HepG2 (cell line): ENCODE data around the gene PEA15. TPM values are rescaled to one million over a fixed set of nuclear protein-coding genes. Genes with fewer than 3 reads are reported as not detected.

ENCODE experiments used
- CREB1 ChIP-seq, 2 experiments: fragments of 450-650 bp in 1 of 2; IDR thresholded peaks; 2 replicates each; pipeline ENCODE4 v1.6.1; 2016 to 2017; ENCODE audit warnings: control low read depth in 1 of 2, mild to moderate bottlenecking in 1 of 2, missing compliant biosample characterization in 1 of 2, missing genetic modification characterization in 1 of 2
- FOXO1 ChIP-seq: sonication (generic); formaldehyde crosslinking; IDR thresholded peaks from 2 replicates; pipeline ENCODE4 v1.4.0; 2020; ENCODE audit warnings: missing genetic modification reagents
- FOXP1 ChIP-seq, 2 experiments: fragments of 450-650 bp in 1 of 2; IDR thresholded peaks; 2 replicates each; pipeline ENCODE4 v1.6.1; 2017 to 2018; ENCODE audit warnings: antibody characterized with exemption in 1 of 2
- GLMP ChIP-seq: sonication (generic); formaldehyde crosslinking; IDR thresholded peaks from 2 replicates; pipeline ENCODE4 v1.9.0; 2021; ENCODE audit warnings: missing genetic modification reagents, mild to moderate bottlenecking, borderline replicate concordance
- MAZ ChIP-seq, 2 experiments: sonication (generic) in 1 of 2; formaldehyde crosslinking in 1 of 2; IDR thresholded peaks; 2 replicates each; pipeline versions ENCODE4 v1.5.0 to v1.6.1; 2012 to 2020; ENCODE audit warnings: low read depth in 2 of 2, mild to moderate bottlenecking in 2 of 2, borderline replicate concordance in 1 of 2, improper control_type of control experiment in 1 of 2, low read length in 1 of 2, missing genetic modification reagents in 1 of 2, moderate library complexity in 1 of 2
- MED1 ChIP-seq: sonication (generic); formaldehyde crosslinking; IDR thresholded peaks from 2 replicates; pipeline ENCODE4 v1.4.0; 2020; ENCODE audit warnings: missing genetic modification reagents
- NR2F6 ChIP-seq, 2 experiments: IDR thresholded peaks; 2 replicates each; pipeline ENCODE4 v1.6.1; 2016; ENCODE audit warnings: antibody characterized with exemption in 1 of 2, mild to moderate bottlenecking in 1 of 2
- PAX8 ChIP-seq: sonication (generic); formaldehyde crosslinking; IDR thresholded peaks from 2 replicates; pipeline ENCODE4 v1.8.0; 2022; ENCODE audit warnings: mild to moderate bottlenecking, missing genetic modification reagents, borderline replicate concordance
- SIN3A ChIP-seq: IDR thresholded peaks from 2 replicates; pipeline ENCODE4 v1.6.1; 2011; ENCODE audit warnings: low read depth, mild to moderate bottlenecking, control low read depth, low read length, borderline replicate concordance
- SOX6 ChIP-seq, 2 experiments: fragments of 450-650 bp in 1 of 2; sonication (generic) in 1 of 2; formaldehyde crosslinking in 1 of 2; IDR thresholded peaks; 2 replicates each; pipeline versions ENCODE4 v1.4.0 to v1.6.1; 2017 to 2020; ENCODE audit warnings: antibody characterized with exemption in 1 of 2, mild to moderate bottlenecking in 1 of 2, missing genetic modification reagents in 1 of 2
- ZNF710 ChIP-seq: sonication (generic); formaldehyde crosslinking; IDR thresholded peaks from 2 replicates; pipeline ENCODE4 v1.5.0; 2020; ENCODE audit warnings: mild to moderate bottlenecking, missing genetic modification reagents, borderline replicate concordance
- polyA plus RNA-seq, 8 experiments: library from polyadenylated mRNA; depleted of rRNA in 3 of 8; stranded (reverse) in 7 of 8; unstranded in 1 of 8; fragments of >200 nt; fragmentation: Illumina TruSeq in 4 of 8; extraction: Trizol in 4 of 8; gene quantifications; 2 replicates each; pipeline versions ENCODE4 v1.2.1 to v1.2.3, GENCODE V29; 2011 to 2016; ENCODE audit warnings: low read depth in 4 of 8, missing spikeins in 1 of 8, mixed read lengths in 1 of 8; ENCODE audit not compliant: insufficient read depth in 1 of 8
- total RNA-seq, 5 experiments: library from RNA; depleted of rRNA; stranded (reverse); fragments of >200 nt; fragmentation: Illumina TruSeq; extraction: Trizol; gene quantifications; 2 replicates each; pipeline ENCODE4 v1.2.3, GENCODE V29; 2016; ENCODE audit warnings: low read depth in 1 of 5

Gene PEA15
- total and polyA plus RNA-seq, 2 of the 13 experiments (the other 11 are each of a cell fraction or from before 2014, with no cell fraction given), result 12.1 to 35.2 TPM

DNA sequence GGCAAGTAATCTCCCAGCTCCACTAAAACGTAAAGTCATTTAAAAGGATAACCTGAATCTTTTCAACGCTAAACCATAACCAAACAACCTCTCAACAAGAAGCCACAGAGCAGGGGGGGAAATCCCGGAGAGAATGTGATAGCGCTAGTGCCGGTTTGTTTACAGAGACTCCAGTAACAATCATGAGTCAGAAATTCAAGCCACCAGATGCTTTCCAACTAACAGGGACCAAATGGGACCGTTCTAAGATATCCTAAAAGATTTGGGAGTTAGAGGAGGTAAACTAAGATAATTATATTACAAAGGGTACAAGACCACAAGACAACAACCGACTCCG is 56.3 kb downstream of the PEA15 start (continued):
- TF ChIP-seq SOX6 (IDR thresholded peaks at IDR 0.05), result no peak
- no peak for TF ChIP-seq SOX6 (CRISPR knock-in tag; IDR thresholded peaks at IDR 0.05)
- peak; percentile 28; the same call in 1 of the 2 replicates for TF ChIP-seq MAZ (IDR thresholded peaks at IDR 0.05; ENCODE audit: borderline replicate concordance, low read depth, low read length)
- TF ChIP-seq MAZ (CRISPR knock-in tag; IDR thresholded peaks at IDR 0.05; ENCODE audit: low read depth), result no peak
- TF ChIP-seq FOXO1, result no peak
- 0 out of 2 replicates have a peak, but pooled peaks have one; percentile 35 for TF ChIP-seq SIN3A
- TF ChIP-seq NR2F6 (IDR thresholded peaks at IDR 0.05), result 0 out of 2 replicates have a peak, but pooled peaks have one; percentile 10
- TF ChIP-seq NR2F6 (CRISPR knock-in tag; IDR thresholded peaks at IDR 0.05), result no peak
- no peak for TF ChIP-seq FOXP1 (IDR thresholded peaks at IDR 0.05)
- peak; percentile 28; the same call in 1 of the 2 replicates for TF ChIP-seq FOXP1 (CRISPR knock-in tag; IDR thresholded peaks at IDR 0.05)
- TF ChIP-seq MED1, result peak; percentile 21; the same call in 1 of the 2 replicates
- TF ChIP-seq PAX8 (CRISPR knock-in tag), result no peak
- TF ChIP-seq CREB1 (IDR thresholded peaks at IDR 0.05), result no peak
- no peak for TF ChIP-seq CREB1 (CRISPR knock-in tag; IDR thresholded peaks at IDR 0.05)
- TF ChIP-seq GLMP, result no peak
- TF ChIP-seq ZNF710 (CRISPR knock-in tag), result no peak
